H1 (cell line): ENCODE measurements around the gene MMEL1. TPM values are rescaled to one million over a fixed set of nuclear protein-coding genes. Genes with fewer than 3 reads are reported as not detected.

ENCODE experiments used
- ATF2 ChIP-seq: IDR thresholded peaks from 2 replicates; pipeline ENCODE4 v1.6.1; 2012; ENCODE audit warnings: low read length, inconsistent platforms
- NANOG ChIP-seq: IDR thresholded peaks from 2 replicates; pipeline ENCODE4 v1.6.1; 2011; ENCODE audit warnings: low read length, low read depth, mild to moderate bottlenecking, inconsistent platforms; ENCODE audit not compliant: insufficient read depth, poor library complexity, severe bottlenecking
- polyA plus RNA-seq, 7 experiments: library from polyadenylated mRNA; depleted of rRNA in 3 of 7; stranded (reverse) in 5 of 7; unstranded in 2 of 7; fragments of >200 nt in 5 of 7; fragments of 200-250 nt in 2 of 7; gene quantifications; 1 replicate in 5 of 7; 2 replicates in 1 of 7; 4 replicates in 1 of 7; pipeline versions ENCODE4 v1.2.1 to v1.2.3, GENCODE V29; 2011 to 2013; ENCODE audit warnings: missing spikeins in 2 of 7, mixed read lengths in 2 of 7
- total RNA-seq: library from RNA; stranded (reverse); fragmentation: NEBNext Ultra II Directional; extraction: Animal tissue kit (Norgen Biotek cat#: 25700); gene quantifications from 2 replicates; pipeline ENCODE4 v1.2.1, GENCODE V29; 2021

Gene MMEL1
- total and polyA plus RNA-seq, 2 of the 8 experiments (the other 6 are each of a cell fraction or from before 2014, with no cell fraction given): 0.91 to 1.7 TPM

GRCh38 chr1:2584686-2585317, 48.0 kb downstream of the MMEL1 start (continued):
- no peak for TF ChIP-seq ATF2
- no peak for TF ChIP-seq NANOG
